Measurements from ENCODE around the gene DAGLA. TPM values are rescaled to one million over a fixed set of nuclear protein-coding genes. Genes with fewer than 3 reads are reported as not detected.
A peak's percentile ranks its signal among the peaks of the same experiment; 100 is the strongest.

Gene DAGLA
- total and polyA plus RNA-seq, 2 of the 13 experiments (the other 11 are each of a cell fraction or from before 2014, with no cell fraction given): 2.6 to 3.9 TPM

- TF ChIP-seq ZBTB46 (CRISPR knock-in tag; IDR thresholded peaks at IDR 0.05; ENCODE audit: borderline replicate concordance): no peak
- TF ChIP-seq ZNF572 (CRISPR knock-in tag; IDR thresholded peaks at IDR 0.05): no peak
- no peak for TF ChIP-seq ZNF446 (CRISPR knock-in tag; IDR thresholded peaks at IDR 0.05)
- no peak for TF ChIP-seq RARA (CRISPR knock-in tag; IDR thresholded peaks at IDR 0.05)
- no peak for TF ChIP-seq CREB3 (CRISPR knock-in tag; IDR thresholded peaks at IDR 0.05)
- TF ChIP-seq ZNF891 (CRISPR knock-in tag; IDR thresholded peaks at IDR 0.05): no peak; the same call in 1 of the 2 replicates
- TF ChIP-seq ZNF567 (CRISPR knock-in tag; IDR thresholded peaks at IDR 0.05; ENCODE audit: borderline replicate concordance): no peak
- no peak for TF ChIP-seq ZNF644 (CRISPR knock-in tag; IDR thresholded peaks at IDR 0.05; ENCODE audit: low read depth)
- TF ChIP-seq THRA (CRISPR knock-in tag; IDR thresholded peaks at IDR 0.05; ENCODE audit: borderline replicate concordance): peak; percentile 18; the same call in 1 of the 2 replicates
- no peak for TF ChIP-seq ZMYM3 (CRISPR knock-in tag; IDR thresholded peaks at IDR 0.05)
- TF ChIP-seq JUN (CRISPR knock-in tag; IDR thresholded peaks at IDR 0.05): no peak
- peak; percentile 81; the same call in 1 of the 2 replicates for TF ChIP-seq KLF12 (CRISPR knock-in tag; IDR thresholded peaks at IDR 0.05; ENCODE audit: borderline replicate concordance)
- TF ChIP-seq ZNF616 (CRISPR knock-in tag; IDR thresholded peaks at IDR 0.05; ENCODE audit: low read depth): no peak; the same call in 1 of the 2 replicates
- TF ChIP-seq NR0B2 (CRISPR knock-in tag; IDR thresholded peaks at IDR 0.05): no peak
- no peak; the same call in 1 of the 2 replicates for TF ChIP-seq PITX1 (CRISPR knock-in tag; IDR thresholded peaks at IDR 0.05)
- no peak for TF ChIP-seq ZNF609 (CRISPR knock-in tag; IDR thresholded peaks at IDR 0.05; ENCODE audit: borderline replicate concordance)
- TF ChIP-seq CBX2 (IDR thresholded peaks at IDR 0.05; ENCODE audit: low read depth, low read length): no peak
- TF ChIP-seq CBX2 (CRISPR knock-in tag; IDR thresholded peaks at IDR 0.05; ENCODE audit: low read depth): no peak
- no peak for TF ChIP-seq ZSCAN29 (CRISPR knock-in tag; conservative IDR thresholded peaks at IDR 0.05)
Measured at GRCh38 chr11:61679893-61680621, at the start of gene DAGLA (continued).
